GM18511 (cell line): ENCODE data around the gene FAM120B.
"Not testable (repeated sequence)": the region's sequence is repeated elsewhere in the genome, so short reads cannot be mapped to it uniquely, and the experiment has no call there.

Experiments
- ATAC-seq: cut with Tn5 transposase; IDR thresholded peaks from one replicate; pipeline ENCODE4 v1.9.1; 2021; ENCODE audit warnings: mild to moderate bottlenecking, moderate library complexity; ENCODE audit not compliant: unreplicated experiment

FAM120B gene, protein sequence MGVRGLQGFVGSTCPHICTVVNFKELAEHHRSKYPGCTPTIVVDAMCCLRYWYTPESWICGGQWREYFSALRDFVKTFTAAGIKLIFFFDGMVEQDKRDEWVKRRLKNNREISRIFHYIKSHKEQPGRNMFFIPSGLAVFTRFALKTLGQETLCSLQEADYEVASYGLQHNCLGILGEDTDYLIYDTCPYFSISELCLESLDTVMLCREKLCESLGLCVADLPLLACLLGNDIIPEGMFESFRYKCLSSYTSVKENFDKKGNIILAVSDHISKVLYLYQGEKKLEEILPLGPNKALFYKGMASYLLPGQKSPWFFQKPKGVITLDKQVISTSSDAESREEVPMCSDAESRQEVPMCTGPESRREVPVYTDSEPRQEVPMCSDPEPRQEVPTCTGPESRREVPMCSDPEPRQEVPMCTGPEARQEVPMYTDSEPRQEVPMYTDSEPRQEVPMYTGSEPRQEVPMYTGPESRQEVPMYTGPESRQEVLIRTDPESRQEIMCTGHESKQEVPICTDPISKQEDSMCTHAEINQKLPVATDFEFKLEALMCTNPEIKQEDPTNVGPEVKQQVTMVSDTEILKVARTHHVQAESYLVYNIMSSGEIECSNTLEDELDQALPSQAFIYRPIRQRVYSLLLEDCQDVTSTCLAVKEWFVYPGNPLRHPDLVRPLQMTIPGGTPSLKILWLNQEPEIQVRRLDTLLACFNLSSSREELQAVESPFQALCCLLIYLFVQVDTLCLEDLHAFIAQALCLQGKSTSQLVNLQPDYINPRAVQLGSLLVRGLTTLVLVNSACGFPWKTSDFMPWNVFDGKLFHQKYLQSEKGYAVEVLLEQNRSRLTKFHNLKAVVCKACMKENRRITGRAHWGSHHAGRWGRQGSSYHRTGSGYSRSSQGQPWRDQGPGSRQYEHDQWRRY

DNA sequence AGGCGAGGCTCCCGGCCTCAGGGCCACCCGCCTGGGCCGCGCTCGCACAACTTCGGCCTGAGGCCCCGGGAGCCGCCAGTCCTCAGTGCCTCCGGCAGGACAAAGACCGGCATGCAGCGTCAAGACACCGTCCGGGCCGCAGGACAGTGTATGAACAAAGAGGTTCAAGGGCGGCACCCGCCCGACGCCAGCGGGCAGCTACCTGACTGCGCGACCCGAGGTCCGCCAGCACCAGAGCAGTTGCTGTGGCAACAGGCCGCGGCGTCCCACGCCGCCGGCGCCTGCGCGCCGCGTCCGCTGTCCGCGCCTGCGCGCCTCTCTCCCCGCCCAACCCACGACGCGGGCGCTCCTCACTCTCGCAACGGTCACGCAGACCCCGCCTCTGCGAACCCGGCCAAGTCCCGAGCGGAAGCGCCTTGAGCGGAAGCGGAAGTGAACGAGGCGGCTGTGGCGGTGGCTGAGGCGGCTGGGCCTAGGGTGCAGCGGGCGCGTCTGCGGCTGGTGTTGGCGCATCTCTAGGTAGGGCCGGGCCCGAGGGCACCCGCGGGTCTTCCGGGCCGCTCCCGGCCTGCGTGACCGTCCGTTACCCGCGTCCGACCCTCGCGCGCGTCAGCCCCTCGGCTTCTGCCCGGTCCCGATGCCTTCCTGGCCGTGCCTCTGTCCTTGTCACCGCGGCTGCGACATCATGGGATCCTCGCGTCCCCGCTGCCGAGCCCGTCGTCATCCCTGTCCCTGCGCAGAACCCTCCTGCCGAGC, at the start of gene FAM120B:
Gene FAM120B (plus strand): TSS at position 435 of the 756 bp plus-strand sequence. CDS start 10,633 bp downstream, outside the sequence.
- peak; percentile 97 for ATAC-seq

DNA sequence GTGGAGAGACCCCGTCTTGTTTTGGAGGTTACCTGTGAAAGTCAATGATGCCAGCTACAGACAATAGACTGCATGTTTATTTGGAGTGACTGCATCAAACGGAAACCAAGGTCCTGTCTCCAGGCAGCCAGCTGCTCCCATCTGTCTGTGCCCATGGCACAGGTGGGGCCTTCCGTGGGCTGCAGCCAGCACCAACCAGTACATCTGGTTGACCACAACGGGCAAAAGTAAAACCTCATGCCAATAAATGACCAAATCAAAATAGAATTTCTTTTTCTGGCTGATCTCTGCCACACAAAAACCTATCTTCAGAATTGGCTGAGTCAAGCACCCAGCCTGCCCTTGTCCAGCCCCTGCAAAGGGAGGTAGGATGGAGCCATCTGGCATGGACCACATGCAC, 49.2 kb upstream of the FAM120B start:
- ATAC-seq, result no peak

DNA sequence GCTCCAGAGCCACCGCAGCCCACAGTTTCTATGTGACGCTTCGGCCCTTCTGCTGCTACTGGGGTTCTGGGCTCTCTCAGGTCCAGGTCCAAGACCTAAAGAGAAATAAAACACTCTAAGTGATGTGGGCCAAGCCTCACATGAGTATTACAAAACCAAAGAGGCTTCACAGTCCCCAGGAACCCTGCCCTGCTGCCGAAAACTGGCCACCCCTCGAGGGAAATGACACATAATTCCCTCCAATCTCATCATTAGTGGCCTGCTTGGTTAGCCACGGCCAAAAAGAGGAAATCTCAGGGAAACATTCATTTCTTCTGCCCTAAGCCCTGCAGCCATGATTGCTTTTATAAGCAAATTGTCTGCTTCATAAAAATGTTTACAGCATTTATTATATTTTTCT, 48.2 kb upstream of the FAM120B start:
- ATAC-seq, result no peak

DNA sequence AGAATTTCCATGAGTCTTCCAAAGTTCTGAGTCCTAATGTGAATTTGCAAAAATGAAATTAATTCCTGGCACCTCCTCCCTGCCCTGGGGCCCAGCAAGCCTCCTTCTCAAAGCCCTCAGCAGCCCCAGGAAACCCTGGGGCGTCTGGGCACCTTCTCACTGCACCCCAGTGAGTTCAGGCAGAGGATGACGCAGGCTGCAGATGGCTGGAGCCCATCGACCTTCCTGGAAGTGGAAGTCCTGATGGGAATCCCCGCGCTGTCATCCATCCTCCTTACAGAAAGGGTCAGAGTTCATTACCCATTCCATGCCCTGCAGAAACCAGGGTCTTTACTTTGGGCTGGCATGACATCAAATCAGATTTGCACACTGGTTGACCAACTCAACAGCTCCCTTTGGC, 47.3 kb upstream of the FAM120B start:
- ATAC-seq, result no peak

DNA sequence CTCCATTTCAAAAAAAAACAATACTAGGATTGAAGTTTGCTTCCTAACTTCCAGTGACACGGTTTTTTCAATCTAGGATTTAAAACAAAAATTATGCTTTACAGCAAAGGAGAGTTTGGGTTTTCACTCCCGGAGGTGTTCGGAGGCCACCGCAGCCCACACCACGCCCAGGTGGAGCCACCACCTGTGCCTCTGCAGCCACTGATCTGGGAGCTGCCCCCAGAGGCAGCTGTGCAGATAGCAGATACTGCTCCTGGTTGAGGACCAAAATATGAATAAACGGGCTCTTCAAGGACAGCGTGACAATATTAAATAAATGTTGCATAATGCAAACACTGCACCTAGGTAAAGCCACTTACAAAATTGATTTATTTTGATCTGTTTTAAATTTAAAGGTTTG, 45.9 kb upstream of the FAM120B start:
- no peak for ATAC-seq

DNA sequence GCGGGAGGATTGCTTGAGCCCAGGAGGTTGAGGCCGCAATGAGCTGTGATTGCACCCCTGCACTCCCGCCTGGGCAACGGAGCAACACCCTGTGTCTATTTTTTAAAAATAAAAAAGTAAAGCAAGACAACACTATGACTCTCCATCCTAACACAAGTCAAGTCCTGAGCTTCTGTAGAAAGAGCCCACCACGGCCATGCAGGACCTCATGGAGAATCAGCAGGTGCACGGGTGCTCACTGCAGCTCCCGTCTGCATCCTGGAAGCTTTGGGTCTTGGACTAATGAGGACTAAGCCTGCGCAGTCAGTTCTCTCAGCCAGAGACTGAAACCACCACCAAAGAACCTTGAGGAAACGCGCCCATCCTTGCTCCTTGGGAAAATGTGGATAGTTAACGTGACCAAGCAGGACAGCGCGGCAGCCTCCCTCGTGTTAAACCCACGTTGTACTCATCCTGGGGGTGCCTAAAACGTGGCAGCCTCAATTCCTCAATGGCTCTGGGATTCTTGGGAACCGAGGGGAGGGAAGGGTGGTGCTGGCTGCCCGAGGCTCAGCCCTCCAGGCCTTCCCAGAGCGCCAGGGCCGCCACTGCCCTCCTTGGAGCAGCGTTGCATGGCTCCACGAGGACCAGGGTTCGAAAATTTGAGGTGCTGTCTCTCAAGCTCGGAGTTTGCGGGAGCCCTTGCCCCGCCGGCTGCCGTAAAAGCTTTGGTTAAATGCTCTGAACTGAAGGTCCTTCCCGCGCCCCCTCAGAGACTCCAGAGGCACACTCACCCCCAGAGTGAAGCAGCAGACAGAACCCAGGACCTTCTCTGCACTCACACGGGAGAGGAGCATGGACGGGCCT, 44.7 kb upstream of the FAM120B start:
- ATAC-seq, result no peak

DNA sequence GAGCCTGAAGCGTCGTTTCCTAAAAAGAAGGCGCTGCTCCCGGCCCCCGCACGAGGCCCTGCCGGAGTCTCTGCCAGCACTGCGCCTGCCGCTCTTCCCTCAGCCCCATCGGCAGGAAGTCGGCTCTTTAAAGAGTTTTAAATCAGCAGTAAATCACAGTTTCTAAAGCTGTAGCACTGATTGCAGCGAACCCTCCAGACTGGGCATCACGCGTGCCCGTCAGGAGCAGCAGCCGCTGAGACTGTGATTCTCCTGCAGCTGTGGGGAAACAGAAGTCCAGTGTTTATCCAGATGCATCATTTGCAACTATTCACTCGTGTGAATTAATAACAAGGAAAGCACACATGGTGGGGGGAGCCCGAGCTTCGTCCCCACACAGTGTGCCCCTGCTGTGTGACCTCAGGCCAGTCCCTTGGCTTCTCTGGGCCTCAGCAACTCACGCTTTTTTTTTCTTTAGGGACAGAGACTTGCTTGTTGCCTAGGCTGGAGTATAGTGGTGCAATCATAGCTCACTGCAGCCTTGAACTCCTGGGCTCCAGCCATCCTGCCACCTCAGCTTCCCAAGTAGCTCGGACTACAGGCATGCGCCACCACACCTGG, 44.0 kb upstream of the FAM120B start:
- no peak for ATAC-seq

DNA sequence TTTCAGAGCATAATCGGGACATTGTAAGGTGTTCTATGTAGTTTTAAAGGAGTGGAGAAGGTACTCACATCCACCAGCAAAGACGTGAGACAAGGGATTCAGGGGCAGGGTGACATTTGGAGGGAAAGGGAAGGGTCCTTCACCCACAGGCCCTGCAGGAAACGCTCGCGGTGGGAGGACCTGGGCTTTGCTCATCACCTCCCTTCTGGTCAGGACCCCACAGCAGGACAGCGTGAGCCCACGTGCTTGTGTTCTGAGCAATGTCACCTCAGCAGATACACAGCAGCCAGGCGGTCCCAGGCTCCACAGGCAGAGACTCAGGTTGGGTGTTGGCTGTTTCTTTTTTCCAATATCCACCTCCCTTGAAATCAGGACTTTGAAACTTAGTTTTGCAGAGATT, 43.1 kb upstream of the FAM120B start:
- ATAC-seq, result no peak

DNA sequence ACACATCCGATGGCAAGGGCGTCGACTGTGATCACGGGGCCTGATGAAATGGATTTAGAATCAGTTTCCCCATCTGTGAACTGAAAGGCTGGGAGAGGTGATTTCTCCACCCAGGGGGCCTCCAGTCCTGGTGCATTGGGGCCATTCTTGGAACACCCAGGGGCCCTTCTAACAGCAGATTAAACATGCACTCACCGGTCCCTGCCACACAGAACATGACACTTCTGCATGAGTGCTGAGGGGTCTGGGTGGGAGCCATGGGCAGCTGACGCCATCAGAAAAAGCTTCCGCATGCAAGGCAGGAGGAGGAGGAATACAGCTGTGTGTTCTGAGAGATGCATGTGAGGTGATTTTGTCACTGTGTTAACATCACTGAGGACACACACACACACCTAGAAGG, 42.5 kb upstream of the FAM120B start:
- no peak for ATAC-seq

DNA sequence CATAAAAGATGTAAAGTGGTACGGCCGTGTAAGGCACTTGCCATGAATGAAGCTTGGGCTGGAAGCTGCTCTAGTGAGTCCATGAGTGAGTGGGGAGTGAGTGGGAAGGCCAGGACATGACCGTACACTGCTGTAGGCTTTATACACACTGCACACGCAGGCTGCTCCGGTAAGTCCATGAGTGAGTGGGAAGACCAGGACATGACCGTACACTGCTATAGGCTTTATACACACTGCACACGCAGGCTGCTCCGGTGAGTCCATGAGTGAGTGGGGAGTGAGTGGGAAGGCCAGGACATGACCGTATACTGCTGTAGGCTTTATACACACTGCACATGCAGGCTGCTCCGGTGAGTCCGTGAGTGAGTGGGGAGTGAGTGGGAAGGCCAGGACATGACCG, 41.9 kb upstream of the FAM120B start:
- ATAC-seq, result not testable (repeated sequence)

DNA sequence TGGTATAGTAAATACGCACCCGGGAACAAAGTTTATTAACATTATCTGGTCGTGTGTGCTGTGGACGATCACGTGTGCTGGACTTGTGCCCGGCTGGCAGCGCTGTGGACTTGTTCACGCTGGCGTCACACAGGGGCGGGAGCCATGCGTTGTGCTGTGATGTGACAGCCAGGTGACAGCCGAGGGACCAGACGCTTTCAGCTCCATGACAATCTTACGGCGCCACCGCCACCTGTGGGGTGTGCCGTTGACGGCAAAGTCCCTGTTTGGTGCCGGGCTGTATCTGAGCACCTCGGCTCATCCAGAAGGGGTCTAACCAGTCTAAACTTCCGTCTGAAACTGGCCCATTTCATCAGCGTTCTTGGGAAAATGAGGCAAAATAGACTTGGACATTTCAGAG, 40.9 kb upstream of the FAM120B start:
- ATAC-seq, result no peak

DNA sequence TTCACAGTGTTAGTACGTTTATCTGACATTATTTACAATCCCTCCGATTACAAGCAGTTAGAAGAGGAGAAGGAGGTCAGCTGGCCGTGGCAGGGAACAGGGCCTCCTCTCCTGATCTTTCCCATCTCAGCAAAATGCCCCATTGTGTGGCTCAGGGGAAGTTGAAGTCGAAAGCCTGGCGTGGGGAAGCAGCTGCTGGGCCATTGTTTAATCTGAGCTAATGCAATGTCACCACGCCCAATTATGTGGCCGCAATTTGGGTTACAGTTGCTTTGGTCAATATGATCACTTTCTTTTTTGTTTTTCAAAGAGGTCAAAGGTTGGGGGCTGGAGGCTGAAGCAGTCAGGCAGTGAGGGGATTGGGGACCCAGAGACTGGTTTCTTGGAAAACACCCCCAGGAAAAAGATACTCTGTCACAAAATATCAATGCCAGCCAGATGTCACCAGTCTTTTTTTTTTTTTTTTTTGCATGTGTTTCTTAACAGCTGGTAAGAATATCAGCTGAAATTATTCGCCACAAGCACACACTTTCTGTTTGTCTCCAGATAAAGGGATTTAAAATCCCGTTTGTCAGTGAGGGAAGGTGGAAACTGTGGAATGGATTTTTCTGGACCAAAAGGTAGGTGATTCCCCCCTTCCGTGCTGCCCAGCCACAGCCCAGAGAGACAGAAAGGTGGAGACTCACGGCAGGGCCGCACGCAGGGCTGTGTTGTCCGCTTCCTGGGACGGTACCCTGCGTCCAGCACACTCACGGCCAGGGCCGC, 40.3 kb upstream of the FAM120B start:
- no peak for ATAC-seq

DNA sequence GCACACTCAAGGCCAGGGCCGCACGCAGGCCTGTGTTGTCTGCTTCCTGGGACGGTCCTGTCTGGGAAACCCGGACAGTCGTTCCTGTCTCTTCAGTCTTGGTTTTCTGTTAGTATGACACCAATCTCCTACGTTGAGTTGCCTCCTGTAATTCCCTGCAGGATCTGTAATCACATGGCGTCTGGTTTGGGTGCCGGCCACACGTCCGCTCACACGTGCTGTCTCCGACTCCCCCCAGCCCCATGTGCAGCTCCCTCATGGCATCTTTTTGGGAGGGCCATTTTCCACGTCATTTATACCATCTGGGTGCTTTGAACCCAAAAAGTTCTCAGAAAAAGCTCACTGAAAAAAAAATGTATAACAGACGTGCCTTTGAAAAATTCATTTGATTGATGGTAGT, 38.9 kb upstream of the FAM120B start:
- ATAC-seq, result no peak

DNA sequence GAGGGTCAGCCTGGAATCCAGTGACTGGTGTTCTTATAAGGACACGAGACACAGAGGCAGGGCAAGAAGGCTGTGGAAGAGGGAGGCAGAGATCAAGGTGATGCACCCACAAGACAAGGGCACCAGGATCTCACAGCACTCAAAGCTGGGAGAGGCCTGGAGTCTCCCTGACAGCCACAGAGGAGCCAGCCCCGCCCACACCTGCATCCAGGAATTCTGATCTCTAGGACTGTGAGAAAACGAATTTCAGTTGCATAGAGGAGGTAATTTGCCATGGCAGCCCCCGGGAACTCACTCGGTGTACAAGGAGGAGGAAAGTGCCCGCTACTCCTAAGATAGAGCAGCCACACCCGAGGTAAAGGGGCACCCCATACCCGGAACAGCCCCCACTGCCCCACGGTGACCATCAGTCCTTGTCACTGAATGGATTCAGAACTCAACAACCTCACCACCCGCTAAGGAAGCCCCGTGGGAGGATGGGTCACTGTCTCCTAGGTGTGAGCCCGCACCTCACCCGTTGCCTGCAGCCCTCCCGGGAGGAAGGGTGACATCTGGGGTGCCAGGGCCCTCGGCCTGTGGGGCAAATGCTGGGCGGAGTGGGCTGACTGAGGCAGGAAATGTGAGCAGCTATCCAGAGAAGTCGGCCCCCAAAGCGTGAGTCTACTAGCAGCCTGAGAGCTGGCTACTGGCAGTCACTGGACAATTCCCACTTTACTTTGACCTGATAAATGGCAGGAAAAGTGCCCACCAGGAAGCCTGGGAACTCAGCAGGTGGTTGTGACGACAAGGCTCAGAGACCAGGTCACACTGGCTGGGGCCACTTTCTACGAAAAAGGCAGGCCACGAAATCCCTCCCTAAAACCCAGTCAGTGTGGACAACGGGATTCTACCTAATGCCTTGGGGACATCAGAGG, 38.1 kb upstream of the FAM120B start:
- no peak for ATAC-seq

DNA sequence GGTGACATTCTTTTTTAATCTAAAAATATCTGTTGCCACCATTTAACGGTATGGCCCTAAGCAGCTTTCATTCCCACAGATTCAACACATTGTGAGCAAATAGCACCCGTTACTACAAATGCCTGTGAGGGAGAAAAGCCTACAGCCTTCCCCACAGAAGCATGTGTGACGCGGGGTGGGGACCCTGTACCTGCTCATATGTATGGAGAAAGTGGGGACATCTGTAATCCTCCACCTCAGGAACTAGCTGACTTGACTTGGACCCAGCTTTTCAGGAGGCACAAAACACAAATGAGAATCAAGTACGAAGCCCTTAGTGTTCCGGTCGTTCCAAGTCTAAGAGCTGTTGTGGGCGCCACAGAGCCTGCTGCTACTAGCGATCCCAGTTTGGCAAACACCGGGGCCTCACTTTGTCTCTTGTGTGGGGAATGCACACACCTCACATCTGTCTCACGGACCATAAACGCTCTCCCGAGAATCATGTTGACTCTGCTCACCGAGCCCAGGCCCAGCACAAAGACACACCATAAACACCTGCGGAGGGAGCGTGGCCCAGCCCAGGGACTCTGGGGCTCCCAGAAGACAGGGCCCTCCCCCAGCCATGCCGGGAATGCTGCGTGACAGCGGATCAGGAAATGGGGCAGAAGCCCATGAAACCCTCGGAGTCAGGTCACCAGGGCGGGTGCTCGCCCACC, 37.3 kb upstream of the FAM120B start:
- no peak for ATAC-seq

DNA sequence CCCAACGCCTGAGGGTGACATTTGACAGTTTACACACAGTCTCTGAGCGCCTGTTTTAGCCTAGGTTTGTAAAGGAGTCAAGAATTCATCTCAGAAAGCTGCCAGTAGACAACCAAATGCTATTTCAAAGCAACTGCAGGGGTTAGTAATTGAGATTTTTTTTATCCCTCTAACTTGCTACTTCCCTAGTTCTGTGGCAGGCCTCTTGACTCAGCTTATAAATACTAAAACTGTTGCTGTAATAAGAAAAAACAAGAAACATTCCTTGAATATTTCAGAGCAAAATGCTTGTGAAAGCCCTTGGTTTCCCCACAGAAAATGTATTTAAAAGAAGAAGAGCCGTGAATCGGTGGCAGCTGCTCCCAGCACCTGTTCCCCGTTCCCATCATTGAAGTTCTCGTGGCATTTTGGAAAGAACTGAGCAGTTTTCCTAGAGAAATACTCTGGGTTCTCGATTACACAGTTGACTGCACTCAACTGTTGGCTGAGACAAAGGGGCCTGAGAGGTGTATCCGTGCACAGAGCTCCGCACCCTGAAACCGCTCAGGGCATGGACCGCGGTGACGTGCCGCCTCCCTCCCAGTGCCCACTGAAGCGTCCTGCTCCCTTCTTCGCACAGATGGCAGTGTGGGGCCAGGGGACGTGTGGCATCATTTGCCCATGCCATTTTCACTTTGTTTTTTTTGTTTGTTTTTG, 36.6 kb upstream of the FAM120B start:
- ATAC-seq, result no peak

DNA sequence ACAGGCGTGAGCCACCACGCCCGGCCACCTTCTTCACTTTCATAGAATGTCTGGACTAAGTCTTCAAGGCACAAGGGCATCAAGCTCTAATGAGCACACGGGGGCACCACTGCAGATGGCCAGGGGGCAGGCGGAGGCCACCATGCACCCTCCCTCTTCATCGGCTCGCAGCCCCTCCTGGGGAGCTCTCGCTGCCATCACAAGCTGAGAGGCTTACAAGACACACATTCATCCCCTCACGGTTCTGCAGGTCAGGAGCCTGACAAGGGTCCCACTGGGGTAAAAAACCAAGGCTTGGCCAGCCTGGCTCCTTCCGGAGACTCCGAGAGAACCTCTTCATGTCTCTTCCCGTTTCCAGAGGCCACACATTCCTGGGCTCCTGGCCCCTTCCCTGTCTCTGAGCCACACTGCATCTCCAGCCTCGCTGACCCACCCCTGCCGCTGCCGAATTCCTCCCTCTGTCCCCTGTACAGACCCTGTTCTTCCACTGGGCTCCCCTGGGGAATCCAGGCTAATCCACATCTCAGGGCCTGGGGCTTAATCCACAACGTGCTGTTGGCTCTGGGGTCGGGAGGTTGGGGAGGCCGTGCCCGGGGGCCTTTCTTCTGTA, 35.5 kb upstream of the FAM120B start:
- no peak for ATAC-seq
